ENCODE data around the gene APH1A.

The APH1A gene

GRCh38 chr1:150268340-150268704 is 494 bp downstream of the APH1A start:
- DNase-seq (ENCODE audit: low read depth): no peak
- no peak for TF ChIP-seq CTCF (IDR thresholded peaks at IDR 0.05; ENCODE audit: low read depth, low read length, missing control alignments)
- peak overlapping the region; percentile 86 for H3K4me3 ChIP-seq (ENCODE audit: low read depth, low read length)

GRCh38 chr1:150267896-150268295 is 920 bp downstream of the APH1A start:
- TF ChIP-seq CTCF (IDR thresholded peaks at IDR 0.05; ENCODE audit: low read depth, low read length, missing control alignments): no peak
- no peak for DNase-seq (ENCODE audit: low read depth)
- H3K4me3 ChIP-seq (ENCODE audit: low read depth, low read length): peak overlapping the region; percentile 86

- DNase-seq (ENCODE audit: low read depth): no peak
Measured at GRCh38 chr1:150263549-150263948, 5.3 kb downstream of the APH1A start.

GRCh38 chr1:150262388-150263320 is 6.2 kb downstream of the APH1A start:
- no peak for TF ChIP-seq CTCF (IDR thresholded peaks at IDR 0.05; ENCODE audit: low read depth, low read length, missing control alignments)
- H3K4me3 ChIP-seq (ENCODE audit: low read depth, low read length): no peak overlapping the region
- no peak for DNase-seq (ENCODE audit: low read depth)

More at GRCh38 chr1:150263549-150263948, 5.3 kb downstream of the APH1A start:
- no peak overlapping the region for H3K4me3 ChIP-seq (ENCODE audit: low read depth, low read length)
- no peak for TF ChIP-seq CTCF (IDR thresholded peaks at IDR 0.05; ENCODE audit: low read depth, low read length, missing control alignments)

GRCh38 chr1:150261367-150261766 is 7.4 kb downstream of the APH1A start:
- no peak overlapping the region for H3K4me3 ChIP-seq (ENCODE audit: low read depth, low read length)
- DNase-seq (ENCODE audit: low read depth): no peak
- TF ChIP-seq CTCF (IDR thresholded peaks at IDR 0.05; ENCODE audit: low read depth, low read length, missing control alignments): no peak

GRCh38 chr1:150259758-150260669 is 8.8 kb downstream of the APH1A start:
- DNase-seq (ENCODE audit: low read depth): no peak
- no peak overlapping the region for H3K4me3 ChIP-seq (ENCODE audit: low read depth, low read length)
- TF ChIP-seq CTCF (IDR thresholded peaks at IDR 0.05; ENCODE audit: low read depth, low read length, missing control alignments): no peak

All from GM12864 (cell line).